ENCODE results near the gene USP15. TPM values are rescaled to one million over a fixed set of nuclear protein-coding genes. Genes with fewer than 3 reads are reported as not detected.

Gene USP15
- total and polyA plus RNA-seq, 2 of the 4 experiments (the other 2 are of a cell fraction): 28.5 to 49.6 TPM

DNA sequence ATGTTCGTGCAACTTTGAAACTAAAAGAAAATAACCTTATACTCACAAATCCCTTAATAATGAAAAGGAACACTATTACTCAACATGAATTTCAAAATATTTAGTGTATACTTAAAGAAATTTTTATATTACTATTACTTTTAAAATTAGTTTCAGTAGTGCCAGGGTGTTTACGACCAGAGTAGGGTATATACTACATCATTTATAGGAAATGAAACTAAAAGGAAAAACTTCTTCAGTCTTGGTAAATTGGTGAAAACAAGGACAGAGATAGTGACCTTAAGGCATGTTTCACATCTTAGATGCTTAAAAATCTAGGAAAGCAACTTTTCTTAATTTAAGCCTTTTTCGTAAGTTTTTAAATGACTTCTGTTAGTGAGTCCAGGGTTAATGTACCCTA lies 4.5 kb downstream of the USP15 start:
- H4K5ac ChIP-seq (ENCODE audit: low read depth, low read length): no peak overlapping the region
- WGBS, 2 experiments (ENCODE audit: extremely low coverage in 2 of 2, insufficient read length in 1 of 2): no CpG with 5 or more reads among the region's 3 CpGs
- no peaks in the 10 kb centered on the region for H3K36me3 ChIP-seq (ENCODE audit: control insufficient read depth, insufficient read depth, low read length)
- H2BK20ac ChIP-seq (ENCODE audit: low read depth, low read length): no peak overlapping the region
- no peaks in the 10 kb centered on the region for H3K27me3 ChIP-seq (ENCODE audit: control insufficient read depth, insufficient read depth, low read length)
- no peak overlapping the region for H3K4ac ChIP-seq (ENCODE audit: low read depth, low read length)
- H3K9me1 ChIP-seq (ENCODE audit: insufficient read depth, low read length): no peaks in the 10 kb centered on the region; the same call in 1 of the 2 replicates
- TF ChIP-seq FOS (IDR thresholded peaks at IDR 0.05; ENCODE audit: low read depth, low read length): no peak
- no peak for ATAC-seq (ENCODE audit: low read depth)
- intact Hi-C loops (cut with micrococcal nuclease) (loop anchor here (10.0 kb wide), 2 partner anchors 130 to 530 kb away; no protein-coding TSS in a partner anchor), in situ Hi-C loops (cut with MboI; ENCODE audit: low sequenced_read_pairs) (loop anchor here (10.0 kb wide), 1 partner anchor 530 kb away; no protein-coding TSS in a partner anchor), dilution Hi-C loops (cut with HindIII; ENCODE audit: low sequenced_read_pairs, unreplicated experiment) (no loop called here)
- no peak overlapping the region for H3K4me2 ChIP-seq (ENCODE audit: low read depth, low read length)
- BruUV-seq (replicated peaks): no TSS peak
- H2BK120ac ChIP-seq (ENCODE audit: low read depth, low read length): no peak overlapping the region
- H3K56ac ChIP-seq (ENCODE audit: extremely low read depth, insufficient read depth, low read length): no peak overlapping the region
- no peak overlapping the region for H3K18ac ChIP-seq (ENCODE audit: low read depth, low read length)
- H4K20me1 ChIP-seq (ENCODE audit: insufficient read depth, low read length): peaks cover 23% of the 10 kb centered on the region
- H2BK15ac ChIP-seq (ENCODE audit: low read depth, low read length): no peak overlapping the region
- no peak overlapping the region for H2AFZ ChIP-seq (replicated peaks; ENCODE audit: low read length, poor library complexity)
- H4K8ac ChIP-seq (ENCODE audit: low read depth in 2 of 2, low read length in 2 of 2): no peak overlapping the region
- H2BK5ac ChIP-seq (ENCODE audit: low read depth, low read length, poor library complexity, severe bottlenecking): no peak overlapping the region
- DNase-seq: no peak
- peaks cover 4 to 39% of the 10 kb centered on the region in 2 experiments for H3K79me1 ChIP-seq (ENCODE audit: low read depth in 1 of 2, low read length in 2 of 2)
- H3K9ac ChIP-seq (ENCODE audit: low read depth, low read length): no peak overlapping the region
- H3K4me3 ChIP-seq (ENCODE audit: insufficient read depth, low read depth, low read length): no peak overlapping the region
- ChIA-PET POLR2A (ENCODE audit: unreplicated experiment) (no interaction called here), CTCF (no interaction called here)
- H4K91ac ChIP-seq (ENCODE audit: insufficient read depth, low read depth, low read length): no peak overlapping the region
- peaks cover 10% of the 10 kb centered on the region for H3K4me1 ChIP-seq (ENCODE audit: control insufficient read depth, insufficient read depth, low read length)
- no peak overlapping the region for H2AK5ac ChIP-seq (ENCODE audit: low read depth, low read length)
- H3K27ac ChIP-seq (ENCODE audit: insufficient read depth, low read length): no peak overlapping the region
- H2AK9ac ChIP-seq (replicated peaks; ENCODE audit: low read depth, low read length, poor library complexity): no peak overlapping the region
- H3K14ac ChIP-seq (replicated peaks; ENCODE audit: low read depth, low read length): no peak overlapping the region
- no peaks in the 10 kb centered on the region for H3K9me3 ChIP-seq (ENCODE audit: control insufficient read depth, insufficient read depth, low read length)
- H3K23ac ChIP-seq (ENCODE audit: low read depth, low read length): no peak overlapping the region

All from IMR-90 (cell line).